RWPE1 (cell line): ENCODE measurements around the gene COL8A1.

Source experiments
- CTCF ChIA-PET: fragments of 350-600 bp; sonication (Branson Sonifier 250); formaldehyde crosslinking; extraction: SDS; loops from one replicate; lab custom pipeline; 2021; lab: Yijun Ruan, JAX
- POLR2A ChIA-PET: fragments of 400-600 bp; formaldehyde crosslinking; extraction: SDS; loops from one replicate; lab custom pipeline; 2020; ENCODE audit warnings: antibody characterized with exemption; ENCODE audit not compliant: low non-redundant PET; lab: Yijun Ruan, JAX
- DNase-seq: peaks from one replicate; pipeline ENCODE4 v3.0.0; 2012; ENCODE audit warnings: low spot score
- H3K27ac ChIP-seq: fragments of 450-650 bp; 2 replicates; pipeline ENCODE4 v1.5.1; 2017
- CTCF ChIP-seq: fragments of 450-650 bp; conservative IDR thresholded peaks from 2 replicates; pipeline ENCODE4 v1.5.1; 2017; ENCODE audit warnings: low read depth, mild to moderate bottlenecking

COL8A1 gene

GRCh38 chr3:99620077-99620767 lies 18.2 kb upstream of the COL8A1 start:
- ChIA-PET CTCF (no interaction called here), POLR2A (no interaction called here)
- DNase-seq, result no peak
- no peak overlapping the region for H3K27ac ChIP-seq
- TF ChIP-seq CTCF, result no peak

- ChIA-PET POLR2A (no interaction called here), CTCF (no interaction called here)
- no peak overlapping the region for H3K27ac ChIP-seq
- DNase-seq, result no peak
- no peak for TF ChIP-seq CTCF
Measured at GRCh38 chr3:99620976-99621375, 17.4 kb upstream of the COL8A1 start.

- POLR2A ChIA-PET, result no interaction called here
- CTCF ChIA-PET, result no interaction called here
- no peak for DNase-seq
- H3K27ac ChIP-seq, result no peak overlapping the region
- TF ChIP-seq CTCF, result no peak
Measured at GRCh38 chr3:99624496-99625236, 13.7 kb upstream of the COL8A1 start.

GRCh38 chr3:99625237-99625622 lies 13.2 kb upstream of the COL8A1 start:
- CTCF ChIA-PET, result interaction anchor here (0.6 kb wide), 1 partner anchor 111 kb away, joined by 4 read pairs; no protein-coding TSS in a partner anchor
- POLR2A ChIA-PET, result no interaction called here
- no peak for TF ChIP-seq CTCF
- H3K27ac ChIP-seq, result no peak overlapping the region
- DNase-seq, result no peak

DNA sequence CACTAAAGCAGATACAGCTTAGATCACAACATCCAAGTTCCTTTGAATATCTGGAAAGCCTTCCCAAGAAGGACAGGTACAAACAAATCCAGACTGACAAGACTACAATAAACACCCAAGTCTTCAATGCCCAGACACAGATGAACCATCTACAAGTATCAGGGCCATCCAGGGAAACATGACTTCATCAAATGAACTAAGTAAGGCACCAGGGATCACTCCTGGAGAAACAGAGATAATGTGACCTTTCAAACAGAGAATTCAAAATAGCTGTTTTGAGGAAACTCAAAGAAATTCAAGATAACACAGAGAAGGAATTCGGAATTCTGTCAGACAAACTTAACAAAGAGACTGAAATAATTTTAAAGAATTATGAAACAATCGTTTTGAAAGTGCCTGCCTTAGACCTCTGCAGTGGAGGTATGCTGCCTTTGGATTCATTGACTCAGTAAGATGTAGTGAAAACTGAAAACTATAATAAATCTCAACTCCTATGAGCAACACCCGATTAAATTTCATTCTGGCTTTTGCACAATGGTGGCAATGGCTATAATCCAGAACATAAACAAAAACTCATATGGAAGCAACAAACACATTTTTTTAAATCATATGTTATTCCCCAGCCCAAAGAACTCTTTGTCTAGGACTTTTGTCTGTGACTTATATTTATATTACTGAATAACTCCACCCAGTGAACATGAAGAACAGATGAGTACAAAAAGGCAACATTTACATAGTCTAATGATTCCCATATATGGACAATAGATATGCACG lies 12.6 kb upstream of the COL8A1 start:
- no peak overlapping the region for H3K27ac ChIP-seq
- ChIA-PET CTCF (interaction anchor here (0.6 kb wide), 1 partner anchor 111 kb away, joined by 4 read pairs; no protein-coding TSS in a partner anchor), POLR2A (no interaction called here)
- TF ChIP-seq CTCF, result no peak
- DNase-seq, result no peak

DNA sequence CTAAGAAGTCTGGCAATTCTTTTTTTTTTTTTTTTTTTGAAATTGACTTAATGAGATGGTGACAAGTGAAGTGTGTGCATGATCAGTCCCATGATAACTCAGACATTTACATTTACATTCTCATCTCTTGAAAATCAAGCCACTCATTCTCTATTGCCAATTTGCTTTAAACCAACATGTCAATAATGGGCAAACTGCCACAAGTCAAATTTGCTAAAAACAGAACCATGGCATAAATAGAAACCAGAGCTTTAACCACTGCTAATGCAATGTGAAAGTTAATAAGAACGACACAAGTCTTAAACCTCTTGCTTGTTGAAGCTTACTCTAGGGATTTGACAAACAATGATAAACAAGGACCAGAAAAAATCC lies 12.0 kb upstream of the COL8A1 start:
- H3K27ac ChIP-seq, result no peak overlapping the region
- POLR2A ChIA-PET, result no interaction called here
- no peak for DNase-seq
- TF ChIP-seq CTCF, result no peak
- CTCF ChIA-PET, result no interaction called here
